GM18507 (cell line): ENCODE data around the gene NMNAT3.

Experiments used
- DNase-seq: peaks from one replicate; pipeline ENCODE4 v3.0.0; 2011; ENCODE audit warnings: low read depth; ENCODE audit not compliant: insufficient read length; ENCODE audit errors: extremely low spot score
- FAIRE-seq: peaks from 2 replicates; lab custom pipeline; 2011; peaks lifted over from hg19 to GRCh38; lab: Jason Lieb, UNC

The NMNAT3 gene

DNA sequence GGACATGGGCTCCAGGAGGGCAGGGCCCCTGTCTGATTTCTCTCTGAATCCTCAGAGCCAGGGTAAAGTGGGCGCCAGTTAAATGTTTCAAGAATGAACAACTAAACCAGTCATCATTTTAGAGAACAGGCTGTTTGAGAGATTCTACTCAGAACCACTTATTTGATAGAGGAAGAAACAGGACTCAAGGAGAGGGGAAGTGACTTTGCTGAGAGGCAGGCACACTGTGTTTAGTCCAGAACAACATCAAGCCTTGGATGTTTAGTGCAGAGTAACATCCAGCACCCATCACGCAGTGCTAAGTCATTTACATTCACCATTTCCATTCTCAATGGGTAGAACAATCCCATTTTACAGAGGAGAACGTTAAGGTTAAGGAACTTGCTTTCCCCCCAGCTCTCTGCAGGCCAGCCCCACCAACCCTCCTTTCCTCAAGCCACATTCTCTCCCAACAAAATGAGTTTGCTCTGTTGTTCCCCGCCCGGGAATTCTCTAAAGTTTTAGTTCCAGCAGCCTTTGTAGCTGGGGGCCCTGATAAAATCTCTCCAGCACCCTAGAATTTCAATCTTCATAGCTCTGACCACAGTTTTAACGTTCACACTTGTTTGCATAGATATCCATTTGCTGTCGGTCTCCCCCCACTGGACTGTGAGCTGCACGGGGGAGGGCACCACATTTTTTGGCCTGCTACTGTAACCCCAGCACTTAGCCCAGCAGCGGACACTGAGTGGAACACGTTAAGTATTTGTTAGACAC is 962 bp downstream of the NMNAT3 start:
- FAIRE-seq = no peak
- DNase-seq = no peak

DNA sequence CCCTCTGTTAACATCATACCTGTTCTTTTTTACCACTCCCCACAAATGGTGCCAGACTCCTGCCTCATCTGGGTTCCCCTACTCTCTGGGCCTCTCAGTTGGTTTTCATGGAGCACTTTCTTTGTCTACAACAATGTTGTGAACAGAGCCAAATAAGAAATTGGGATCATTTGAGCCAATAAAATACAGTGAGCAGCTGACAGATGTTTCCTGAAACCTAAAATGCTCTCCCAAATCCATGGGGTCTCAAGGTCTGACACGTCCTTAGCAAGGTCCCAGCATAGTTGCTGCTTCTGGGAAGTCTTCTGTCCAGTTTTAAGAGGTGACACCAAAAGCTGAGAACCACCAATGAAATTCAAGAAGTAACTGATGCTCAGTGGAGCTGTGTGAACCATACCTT is 1.7 kb downstream of the NMNAT3 start:
- no peak for DNase-seq
- no peak for FAIRE-seq

DNA sequence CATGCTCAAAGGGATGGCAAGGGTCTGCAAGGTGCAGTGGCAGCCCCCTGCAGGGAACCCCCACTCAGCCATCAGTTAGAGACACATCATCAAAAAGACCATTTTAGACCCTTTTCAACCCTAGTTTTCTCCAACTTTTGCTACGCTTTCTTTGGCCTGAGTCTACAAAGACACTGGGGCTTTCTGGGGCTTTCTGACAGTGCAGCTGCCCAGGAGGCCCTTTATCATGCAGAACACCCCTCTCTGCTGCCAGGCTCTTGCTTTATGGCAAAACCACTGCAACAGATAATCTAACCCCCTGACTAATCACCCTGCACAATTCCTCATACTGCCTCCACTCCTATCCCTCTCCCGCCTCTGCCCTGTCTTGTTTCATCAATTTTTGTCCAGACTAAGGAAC is 2.4 kb downstream of the NMNAT3 start:
- DNase-seq (no peak), FAIRE-seq (no peak)

DNA sequence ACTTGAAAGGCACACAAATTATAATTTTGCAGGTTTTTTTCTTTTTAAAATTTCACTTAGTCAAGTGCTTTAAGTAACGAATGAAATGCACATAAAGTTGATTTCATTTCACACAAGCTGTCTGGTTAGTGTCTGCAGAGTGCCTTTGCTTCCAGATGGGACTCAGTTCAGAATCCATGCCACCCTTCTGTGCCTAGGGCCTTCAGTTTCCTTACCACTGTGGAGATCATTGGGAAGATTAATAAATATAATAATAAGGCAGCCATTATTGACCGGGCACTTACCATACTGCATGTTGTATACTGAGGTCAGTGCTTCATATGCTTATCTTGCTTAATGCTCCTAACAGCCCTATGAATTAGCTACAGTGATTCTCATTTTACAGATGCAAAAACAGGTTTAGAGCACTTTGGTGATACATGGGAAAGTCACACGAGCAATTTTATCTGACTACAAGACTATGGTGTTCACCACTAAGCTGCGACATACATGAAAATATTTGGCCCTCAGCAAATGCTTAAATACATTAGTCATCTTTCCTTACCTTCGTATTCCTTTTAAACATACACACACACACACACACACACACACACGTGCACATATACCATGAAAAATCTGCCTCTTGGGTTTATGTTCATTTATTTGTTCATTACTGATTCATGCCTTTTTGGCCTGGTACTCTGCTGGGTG is 3.1 kb downstream of the NMNAT3 start:
- FAIRE-seq = no peak
- no peak for DNase-seq

DNA sequence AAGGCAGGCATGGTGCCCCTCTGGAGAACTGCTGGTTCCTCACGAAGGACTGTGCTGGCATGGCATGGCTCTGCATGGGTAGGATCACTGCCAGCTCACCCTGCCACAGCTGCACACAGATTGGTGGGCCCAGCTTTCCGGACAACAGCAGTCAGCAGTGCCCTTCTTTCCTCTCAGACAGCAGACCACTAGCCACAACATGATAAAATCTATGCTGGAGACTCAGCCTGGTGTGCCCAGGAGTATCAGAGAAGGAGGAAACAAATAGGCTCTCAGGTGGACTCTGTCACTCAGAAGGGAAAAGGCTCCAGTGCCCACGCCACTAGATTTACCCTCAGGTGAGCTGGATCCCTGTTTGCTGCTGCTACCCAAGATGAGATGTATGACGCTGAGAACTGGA is 4.9 kb downstream of the NMNAT3 start:
- DNase-seq (no peak), FAIRE-seq (no peak)

DNA sequence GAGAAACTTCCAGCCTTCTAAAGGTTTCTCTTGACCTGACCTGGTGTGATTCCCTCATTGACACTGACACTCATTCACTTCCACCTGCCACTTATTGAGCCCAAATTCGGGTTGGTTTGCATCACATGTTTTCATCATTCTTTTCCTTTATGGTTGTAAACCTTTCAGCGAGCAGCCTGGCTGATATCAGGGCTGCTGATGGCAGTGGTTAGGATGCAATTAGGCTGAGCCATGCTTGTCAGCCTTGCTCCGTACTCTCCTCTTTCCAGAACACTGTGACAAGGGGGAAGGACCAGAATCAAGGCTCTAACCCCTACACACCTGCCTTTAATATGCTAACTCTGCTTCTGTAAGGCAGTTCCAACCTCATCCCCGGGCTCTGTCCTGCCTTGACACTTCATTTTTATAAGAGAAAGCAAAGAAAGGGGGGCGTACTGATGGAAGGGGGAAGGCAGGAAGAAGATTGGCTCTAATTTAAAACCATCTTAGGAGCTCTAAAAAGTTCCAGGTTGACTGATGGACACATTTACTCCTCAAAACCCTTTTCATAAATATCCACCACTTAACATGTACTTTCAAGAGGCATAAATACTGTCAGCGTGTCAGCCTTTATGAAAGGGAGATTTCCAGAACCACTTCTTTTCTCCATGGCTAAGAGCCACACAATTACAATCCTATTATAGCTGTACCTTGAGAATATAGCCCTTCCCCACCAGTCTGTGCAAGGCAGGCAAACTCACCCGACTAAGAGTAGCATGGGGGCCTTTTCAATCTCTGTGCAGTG is 5.7 kb downstream of the NMNAT3 start:
- no peak for DNase-seq
- FAIRE-seq = no peak

DNA sequence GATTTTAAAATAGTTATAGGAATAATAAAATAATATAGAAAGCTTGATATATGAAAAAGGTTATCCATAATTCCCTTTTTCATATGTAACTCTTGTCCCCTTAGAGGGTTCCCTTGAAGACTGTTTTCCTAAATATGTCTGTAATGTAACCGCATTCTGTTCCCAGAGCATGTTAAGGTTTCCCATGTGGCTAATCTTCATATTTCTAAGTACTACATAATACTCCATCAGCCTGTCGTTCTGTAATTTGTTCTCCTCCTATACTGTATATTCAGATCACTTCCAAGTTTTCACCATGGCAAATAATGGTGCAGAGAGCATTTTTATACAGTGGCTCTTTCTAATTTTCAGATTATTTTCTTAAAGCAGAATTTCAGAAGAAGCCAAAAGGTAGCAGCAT is 6.7 kb downstream of the NMNAT3 start:
- DNase-seq (no peak), FAIRE-seq (no peak)

DNA sequence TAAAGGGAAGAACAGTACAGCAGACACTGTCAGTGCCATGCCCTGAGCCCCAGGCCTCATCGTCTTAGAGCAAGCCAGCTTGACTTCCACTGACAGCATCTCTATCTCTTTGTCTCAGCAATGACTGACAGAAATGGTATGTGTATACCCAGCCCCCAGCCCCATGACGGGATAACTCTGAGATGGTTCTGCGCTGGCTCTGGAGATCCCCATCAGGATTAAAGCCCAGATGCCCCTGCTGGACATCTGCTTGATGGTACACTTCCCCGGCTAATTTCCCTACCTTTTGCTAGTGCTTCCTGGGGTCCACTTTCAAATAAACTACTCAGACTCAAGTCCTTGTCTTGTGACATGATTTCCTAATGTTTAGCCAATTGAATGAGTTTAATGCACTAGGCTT is 7.6 kb downstream of the NMNAT3 start:
- DNase-seq (no peak), FAIRE-seq (no peak)

DNA sequence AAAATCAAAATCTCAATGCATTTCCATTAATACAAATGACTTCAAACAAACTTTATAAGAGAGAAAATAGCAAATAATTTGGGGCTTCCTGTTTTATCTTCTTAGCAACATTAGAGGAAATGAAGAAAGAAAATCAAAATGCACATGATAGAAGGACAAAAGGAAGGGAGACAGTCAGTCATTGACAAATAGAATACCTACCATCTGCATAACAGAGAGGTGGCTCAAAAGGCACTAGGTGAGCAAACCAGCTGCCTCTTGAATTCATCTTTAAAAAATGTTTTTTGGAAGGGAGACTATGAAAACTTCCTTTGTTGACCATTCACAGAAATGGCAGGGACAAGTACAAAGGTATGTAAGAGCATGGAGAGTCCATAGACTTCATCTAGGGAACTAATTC is 9.4 kb downstream of the NMNAT3 start:
- FAIRE-seq (no peak), DNase-seq (no peak)

DNA sequence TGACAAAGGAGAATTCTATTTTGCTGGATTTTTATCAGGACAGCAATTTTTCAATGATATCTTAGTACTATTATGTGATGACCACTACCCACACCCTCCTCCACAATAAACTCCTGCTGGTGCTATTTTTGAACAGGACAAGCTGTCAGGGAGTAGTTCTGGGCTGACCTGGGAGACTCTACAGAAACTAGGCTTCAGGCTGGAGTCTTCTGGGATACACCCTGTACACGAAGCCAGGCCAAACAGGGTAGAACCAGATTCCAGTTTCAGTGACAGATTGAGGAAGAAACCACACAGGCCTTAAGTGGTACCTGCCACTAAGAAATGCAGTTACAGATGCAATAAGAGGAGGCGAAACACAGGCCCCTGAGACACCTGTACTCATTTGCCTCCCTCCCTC is 12.8 kb downstream of the NMNAT3 start:
- FAIRE-seq = no peak

DNA sequence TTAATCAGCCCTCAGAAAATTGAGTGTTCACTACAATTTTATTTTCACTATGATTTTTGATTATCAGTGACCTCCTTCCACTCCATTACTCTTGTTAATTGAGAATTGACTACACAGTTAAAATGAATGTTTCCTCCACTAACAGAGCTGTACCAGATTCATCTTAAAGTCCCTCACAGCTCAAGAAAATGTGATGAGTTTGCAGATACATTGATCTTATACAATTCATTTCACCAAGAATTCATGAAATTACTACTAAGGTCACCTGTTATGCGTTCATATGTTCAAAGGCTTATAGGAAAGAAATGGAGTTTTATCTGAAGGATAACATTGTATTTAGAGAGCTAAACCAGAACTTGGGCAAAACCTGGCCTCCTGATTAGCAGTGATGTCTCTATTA is 17.5 kb downstream of the NMNAT3 start:
- no peak for FAIRE-seq

More for the DNA sequence above, 12.8 kb downstream of the NMNAT3 start:
- no peak for DNase-seq

DNA sequence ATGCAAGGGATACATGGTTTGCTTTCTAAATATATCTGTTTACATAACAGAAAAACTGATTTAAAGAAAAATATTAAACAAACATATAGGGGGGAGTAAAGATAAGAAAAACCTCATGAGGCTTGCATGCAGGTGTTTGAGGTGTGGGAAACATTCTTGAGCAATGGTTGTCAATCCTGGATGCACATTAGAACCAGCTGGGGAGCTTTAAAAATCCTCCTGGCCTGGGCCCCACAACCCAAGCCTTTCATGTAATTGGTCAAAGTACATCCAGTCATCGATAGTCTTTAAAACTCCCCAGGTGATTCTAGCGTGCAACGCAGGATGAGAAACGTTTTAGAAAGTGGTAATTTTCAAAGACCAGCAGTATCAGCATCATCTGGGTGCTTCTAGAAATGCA is 18.3 kb downstream of the NMNAT3 start:
- no peak for FAIRE-seq
- no peak for DNase-seq

More for the DNA sequence above, 17.5 kb downstream of the NMNAT3 start:
- DNase-seq = no peak

DNA sequence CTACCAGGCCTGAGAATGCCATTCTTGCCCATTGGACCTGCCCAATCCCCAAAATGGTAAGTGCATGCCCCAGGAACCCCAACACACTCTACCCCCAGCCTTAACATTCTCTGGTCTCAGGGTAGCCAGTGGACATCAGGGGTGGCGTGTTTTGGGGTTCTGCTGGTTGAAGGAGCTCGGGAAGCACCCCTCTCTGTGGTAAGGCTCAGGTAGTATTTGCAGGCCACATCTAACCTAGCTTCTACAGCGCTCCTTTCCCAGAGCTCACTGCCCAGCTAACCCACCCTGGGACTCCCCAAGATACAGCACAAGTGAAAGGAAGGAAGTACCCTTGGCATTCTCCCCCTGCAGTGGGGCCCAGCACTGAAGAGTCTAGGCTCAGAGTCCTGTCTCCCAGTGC is 19.8 kb downstream of the NMNAT3 start:
- DNase-seq (no peak), FAIRE-seq (no peak)

DNA sequence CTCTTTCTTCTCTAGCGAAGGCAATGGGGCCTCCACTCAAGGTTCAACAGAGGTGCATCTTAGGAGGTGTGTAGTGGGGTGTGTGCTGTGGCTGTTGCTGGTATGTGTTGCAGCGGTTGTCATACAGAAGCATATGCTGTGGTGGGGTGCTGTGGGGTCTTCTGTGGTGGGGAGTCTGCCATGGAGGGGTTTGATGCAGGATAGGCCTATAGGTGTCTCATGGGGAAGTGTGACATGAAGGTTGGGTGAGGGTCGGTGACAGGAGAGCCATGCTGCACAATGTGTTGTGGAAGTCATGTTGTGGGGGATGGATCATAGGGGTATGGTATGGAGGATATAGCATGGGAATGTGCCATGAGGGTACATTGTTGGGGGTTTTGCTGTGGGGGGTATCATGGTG is 20.3 kb downstream of the NMNAT3 start:
- FAIRE-seq = no peak
- no peak for DNase-seq

DNA sequence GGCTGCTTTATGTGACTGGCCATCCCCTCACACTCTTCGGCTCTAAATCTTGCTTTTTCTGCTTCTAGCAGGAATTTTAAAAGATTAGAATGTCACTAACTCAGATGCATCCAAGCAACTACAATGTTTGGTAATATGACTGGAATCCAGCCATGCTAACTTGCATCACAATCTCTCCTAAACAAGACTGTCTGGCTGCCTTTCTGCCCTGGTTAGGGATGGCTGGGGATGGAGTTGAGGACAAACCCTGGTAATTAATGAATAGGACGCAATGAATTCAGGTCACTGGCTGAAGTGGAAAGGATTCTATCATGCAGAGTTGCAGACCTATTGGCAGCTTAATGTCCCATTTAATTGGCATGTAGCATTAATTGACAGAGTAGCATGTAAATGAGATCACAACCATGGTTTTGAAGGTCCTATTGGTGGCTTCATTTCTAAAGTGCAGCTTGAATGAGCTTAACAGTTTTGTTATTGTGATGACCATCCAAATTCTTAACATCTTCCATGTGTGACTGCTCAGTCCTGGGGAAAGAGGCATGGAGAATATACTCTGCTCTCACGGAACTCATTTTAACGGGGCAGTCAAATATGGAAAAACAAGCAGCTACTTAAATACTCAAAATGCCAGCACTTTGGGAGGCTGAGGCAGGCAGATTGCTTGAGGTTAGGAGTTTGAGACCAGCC is 21.7 kb downstream of the NMNAT3 start:
- FAIRE-seq = no peak
- no peak for DNase-seq

DNA sequence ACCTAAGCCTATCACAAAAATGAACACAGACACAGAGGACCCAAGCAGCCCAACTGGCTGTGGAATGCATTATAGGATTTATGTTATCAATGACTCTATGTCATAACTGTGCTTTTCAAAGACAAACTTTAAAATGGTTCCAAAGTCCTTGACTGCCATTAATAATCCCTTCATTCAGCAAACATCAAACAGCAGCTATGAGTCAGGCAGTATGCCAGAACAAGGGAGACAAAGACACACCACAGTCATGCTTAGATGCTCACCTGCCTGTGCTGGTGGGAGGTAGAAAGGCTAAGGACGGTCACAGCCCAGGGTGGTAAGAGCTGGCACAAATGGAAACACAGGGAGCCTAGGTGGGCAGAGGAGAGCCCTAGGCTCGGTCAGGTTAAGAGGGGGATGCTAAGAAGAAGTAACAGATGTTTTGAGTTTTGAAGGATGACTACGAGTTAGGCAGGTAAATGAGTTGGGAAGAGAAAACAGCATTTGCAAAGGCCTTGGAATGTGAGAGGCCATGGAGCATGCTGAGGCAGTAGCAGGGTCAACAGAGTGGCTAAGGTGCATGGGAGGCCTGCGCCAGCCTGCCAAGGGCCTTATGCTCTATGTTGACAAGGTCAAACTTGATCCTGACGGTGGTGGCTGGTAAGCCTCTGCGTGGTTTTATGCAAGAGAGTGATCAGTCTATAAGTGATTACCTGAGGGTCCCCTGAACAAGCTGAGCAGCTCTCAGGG is 23.0 kb downstream of the NMNAT3 start:
- FAIRE-seq (no peak), DNase-seq (no peak)

DNA sequence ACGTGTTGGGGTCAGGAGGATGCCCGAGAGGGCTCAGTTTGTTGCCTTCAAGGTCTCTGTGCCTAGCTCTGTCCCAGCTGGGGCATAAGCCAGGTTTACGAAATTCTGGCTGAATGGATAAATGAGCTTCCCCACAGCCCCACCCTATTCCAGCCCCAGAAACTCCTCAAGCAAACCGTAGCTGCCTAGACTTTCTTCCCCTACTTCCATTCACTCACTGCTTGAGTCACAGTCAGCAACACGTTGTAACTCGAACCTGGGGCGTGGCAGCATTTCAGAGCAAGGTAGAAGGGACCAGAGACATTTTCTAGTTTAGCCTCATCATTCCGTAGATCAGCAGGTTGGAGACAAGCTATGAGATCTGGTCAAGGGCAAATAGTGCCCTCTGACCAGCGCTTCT is 24.2 kb downstream of the NMNAT3 start:
- DNase-seq = no peak
- FAIRE-seq = no peak

DNA sequence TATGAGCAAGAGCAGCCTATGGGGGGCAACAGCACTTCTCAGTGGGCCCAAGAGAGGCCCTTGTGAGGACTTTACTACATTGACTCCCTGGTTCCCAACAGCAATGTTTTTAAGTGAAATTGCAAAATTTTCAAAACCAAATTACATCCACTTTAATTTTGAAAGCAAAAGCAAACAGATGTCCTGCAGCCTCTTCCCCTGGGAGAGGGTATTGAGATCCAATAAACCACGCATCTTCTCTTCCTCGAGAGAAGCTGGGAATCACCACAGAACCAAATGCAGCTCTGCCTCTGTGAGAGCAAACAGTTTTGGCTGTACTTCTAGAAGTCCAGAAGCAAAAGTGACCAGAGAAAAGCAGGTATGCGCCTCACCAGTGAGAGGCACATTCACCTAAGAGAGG is 25.2 kb downstream of the NMNAT3 start:
- DNase-seq (no peak), FAIRE-seq (no peak)

DNA sequence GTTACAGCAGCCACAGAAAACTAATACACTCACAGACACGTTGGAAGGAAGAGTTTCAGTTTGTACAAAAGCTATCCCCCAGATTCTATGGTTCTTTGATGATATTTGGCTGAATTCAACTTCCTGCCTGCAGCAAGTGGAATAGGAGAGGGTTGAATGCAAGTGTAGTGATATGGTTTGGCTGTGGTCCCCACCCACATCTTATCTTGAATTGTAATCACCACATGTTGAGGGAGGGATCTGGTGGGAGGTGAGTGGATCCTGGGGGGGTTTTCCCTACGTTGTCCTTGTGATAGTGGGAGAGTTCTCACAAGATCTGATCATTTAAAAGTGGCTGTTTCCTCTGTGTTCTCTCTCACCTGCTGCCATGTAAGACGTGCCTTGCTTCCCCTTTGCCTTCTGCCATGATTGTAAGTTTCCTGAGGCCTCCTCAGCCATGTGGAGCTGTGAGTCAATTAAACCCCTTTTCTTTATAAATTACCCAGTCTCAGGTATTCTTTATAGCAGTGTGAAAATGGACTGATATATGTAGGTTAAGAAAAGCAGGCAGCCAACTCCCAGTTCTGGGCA is 29.8 kb downstream of the NMNAT3 start:
- DNase-seq (no peak), FAIRE-seq (no peak)
